Activated CD4-positive, alpha-beta T cell treated with anti-CD3 and anti-CD28 coated beads, Interleukin-2, amount 50 U/mL, for 24 hours (primary cell): Measurements from ENCODE around the gene PRB3.
A peak's percentile ranks its signal among the peaks of the same experiment; 100 is the strongest.

Experiments used
- DNase-seq, 2 donors: peaks; one replicate each; pipeline ENCODE4 v3.0.0-alpha.2; 2020; ENCODE audit warnings: low read depth in 1 of 2, low spot score in 1 of 2

PRB3 gene

GRCh38 chr12:11269607-11270006 is at the start of gene PRB3:
Gene PRB3, minus strand, starts transcription at chr12:11269707. Its CDS starts 38 bp downstream, at chr12:11269669.
- no peak for DNase-seq

GRCh38 chr12:11310336-11310735 is 40.8 kb upstream of the PRB3 start, which contains the start of gene PRB4:
Gene PRB4, minus strand, starts transcription at chr12:11310436. Its CDS starts 38 bp downstream, at chr12:11310398.
- DNase-seq = no peak

DNA sequence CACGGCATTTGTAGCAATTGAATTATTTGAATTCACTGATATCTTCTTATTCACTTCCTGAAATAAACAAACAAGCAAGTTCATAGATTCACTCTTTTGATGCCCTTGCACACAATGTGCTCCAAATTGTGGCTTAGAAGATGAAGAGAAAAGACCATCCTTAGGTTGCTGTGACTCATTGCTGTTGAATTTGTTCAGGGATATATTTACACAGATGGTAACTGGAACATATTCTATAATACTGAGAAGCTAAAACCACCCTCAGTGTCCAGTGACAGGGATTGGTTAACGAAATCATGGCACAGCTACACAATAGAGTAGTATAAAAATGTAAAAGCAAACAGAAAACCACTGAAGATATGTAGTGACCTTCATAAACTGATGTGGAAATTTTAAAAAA is 37.6 kb upstream of the PRB3 start:
- no peak for DNase-seq

GRCh38 chr12:11273449-11273848 is 3.9 kb upstream of the PRB3 start:
- DNase-seq = no peak

DNA sequence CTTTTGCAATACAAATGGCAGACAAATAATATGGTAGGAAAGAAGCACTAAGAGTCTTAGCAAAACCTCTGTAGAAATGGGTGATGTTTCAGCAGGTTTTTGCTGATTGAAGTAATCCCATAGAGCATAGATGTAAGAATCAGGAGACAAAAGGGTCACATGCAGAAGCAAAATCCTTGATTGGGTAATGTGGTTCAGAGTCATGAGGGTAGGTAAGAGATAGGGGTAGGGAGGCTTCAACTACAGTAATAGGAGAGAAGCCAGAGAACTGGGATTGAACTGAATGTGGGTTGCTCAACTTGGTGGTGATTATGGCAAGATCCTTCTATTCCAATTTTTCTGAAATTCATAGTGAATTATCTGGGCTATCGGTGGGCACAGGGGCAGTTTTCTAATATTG is 5.0 kb downstream of the PRB3 start:
- no peak for DNase-seq

- DNase-seq = no peak
Observed at GRCh38 chr12:11246489-11246888, 23.0 kb downstream of the PRB3 start.

- no peak for DNase-seq
Observed at GRCh38 chr12:11242656-11243055, 26.9 kb downstream of the PRB3 start.

- DNase-seq = no peak
Observed at GRCh38 chr12:11240348-11240930, 29.1 kb downstream of the PRB3 start.

DNA sequence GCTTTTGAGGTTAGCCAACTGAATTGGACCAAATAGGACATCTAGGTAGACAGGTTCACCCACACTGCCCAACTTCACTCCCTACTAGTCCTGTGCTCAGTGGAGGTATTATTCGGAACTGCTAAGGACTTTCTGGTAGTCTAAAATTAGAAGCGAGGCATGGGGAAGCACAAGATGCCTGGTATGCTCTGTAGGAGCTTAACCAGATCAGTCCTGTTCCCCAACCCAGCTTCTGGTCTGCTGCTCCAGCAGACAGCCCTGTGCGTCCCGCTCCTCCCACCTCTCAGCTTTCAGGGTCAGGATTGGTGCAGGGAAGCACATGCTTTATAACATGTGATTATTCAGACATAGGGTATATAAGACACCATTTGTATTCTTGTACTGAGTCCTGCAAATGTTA is 31.2 kb downstream of the PRB3 start:
- DNase-seq = no peak

- no peak for DNase-seq
Observed at GRCh38 chr12:11233532-11233931, 36.0 kb downstream of the PRB3 start.

DNA sequence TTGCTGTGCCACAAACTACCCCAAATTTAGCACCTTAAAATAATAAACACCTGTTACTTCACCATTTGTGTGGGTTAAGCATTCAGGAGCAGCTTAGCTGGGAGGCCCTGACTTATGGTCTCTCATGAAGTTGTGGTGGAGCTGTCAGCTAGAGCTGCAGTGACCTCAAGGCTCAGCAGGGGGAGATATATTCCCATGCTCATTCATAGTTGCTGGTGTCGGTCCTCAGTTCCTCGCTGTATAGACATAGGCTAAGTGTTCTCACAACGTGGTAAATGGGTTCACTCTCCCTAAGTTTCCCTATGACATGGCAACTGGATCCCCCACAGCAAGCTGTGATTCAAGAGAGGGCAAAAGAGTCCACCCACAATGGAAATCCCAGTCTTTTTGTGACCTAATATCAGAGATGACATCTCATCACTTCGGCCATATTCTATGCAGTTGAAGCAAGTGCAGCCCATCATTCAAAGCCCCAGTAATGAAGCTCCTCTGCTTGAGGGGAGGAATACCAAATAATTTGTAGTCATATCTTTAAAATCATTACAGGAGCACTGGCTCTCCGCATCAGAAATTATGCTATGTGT is 41.1 kb downstream of the PRB3 start:
- peak in 1 of 2 donors; percentile 4 for DNase-seq

- DNase-seq = no peak
Observed at GRCh38 chr12:11227373-11227772, 42.1 kb downstream of the PRB3 start.
